Heart left ventricle (tissue), 16 donors: ENCODE results near the gene GANC. TPM values are rescaled to one million over a fixed set of nuclear protein-coding genes. Genes with fewer than 3 reads are reported as not detected.

Source experiments
- ATAC-seq, 4 donors: fragments of 200-7000 bp; cut with Tn5 transposase; one replicate each; pipeline ENCODE4 v1.9.1; 2020 to 2022; ENCODE audit warnings: moderate library complexity in 4 of 4, mild to moderate bottlenecking in 3 of 4, moderate number of reproducible peaks in 1 of 4
- DNase-seq, 5 donors: peaks; one replicate each; pipeline ENCODE4 v3.0.0-alpha.2; 2020
- H3K27ac ChIP-seq, 12 donors: fragments of 200-600 bp; sonication (generic) in 4 of 12; one replicate each; pipeline versions ENCODE4 v1.5.0 to v1.8.0; 2016 to 2022; ENCODE audit warnings: mild to moderate bottlenecking in 2 of 12
- H3K27me3 ChIP-seq, 9 donors: fragments of 200-600 bp; sonication (generic) in 2 of 9; one replicate each; pipeline versions ENCODE4 v1.5.1 to v1.8.0; 2016 to 2022; ENCODE audit warnings: mild to moderate bottlenecking in 3 of 9
- H3K36me3 ChIP-seq, 9 donors: fragments of 200-600 bp; sonication (generic) in 2 of 9; one replicate each; pipeline versions ENCODE4 v1.5.0 to v1.8.0; 2018 to 2022; ENCODE audit warnings: mild to moderate bottlenecking in 2 of 9
- H3K4me1 ChIP-seq, 12 donors: fragments of 200-600 bp; sonication (generic) in 4 of 12; one replicate each; pipeline versions ENCODE4 v1.5.0 to v1.8.0; 2016 to 2022; ENCODE audit warnings: mild to moderate bottlenecking in 3 of 12
- H3K4me3 ChIP-seq, 12 donors: fragments of 200-600 bp; sonication (generic) in 4 of 12; one replicate each; pipeline versions ENCODE4 v1.5.0 to v1.8.0; 2017 to 2022; ENCODE audit warnings: mild to moderate bottlenecking in 9 of 12, moderate library complexity in 4 of 12
- H3K9me3 ChIP-seq, 12 donors: fragments of 200-600 bp; sonication (generic) in 4 of 12; one replicate each; pipeline versions ENCODE4 v1.5.0 to v1.8.0; 2016 to 2022; ENCODE audit warnings: mild to moderate bottlenecking in 1 of 12
- CTCF ChIP-seq, 12 donors: fragments of 200-600 bp; sonication (generic) in 4 of 12; IDR thresholded peaks; one replicate each; pipeline versions ENCODE4 v1.5.0 to v1.8.0; 2018 to 2022; ENCODE audit warnings: antibody characterized with exemption in 12 of 12, mild to moderate bottlenecking in 5 of 12
- POLR2A ChIP-seq, 2 donors: fragments of 450-650 bp; IDR thresholded peaks; one replicate each; pipeline ENCODE4 v1.6.1; 2017; ENCODE audit warnings: antibody characterized with exemption in 2 of 2, mild to moderate bottlenecking in 2 of 2, moderate library complexity in 2 of 2
- WGBS, 4 donors: extraction: QIAGEN DNeasy Blood & Tissue Kit in 2 of 4; methylation state at CpG; one replicate each; pipeline versions ENCODE4 v1.1.5 to v1.1.7; 2013 to 2018; 5-methylcytosine and 5-hydroxymethylcytosine counted together
- intact Hi-C, 10 donors: fragments of 100-400 bp; cut with DNase I; formaldehyde crosslinking; loops; one replicate each; pipeline versions ENCODE4 v1.11.1 to v1.14.2; 2022
- polyA plus RNA-seq, 2 donors: library from polyadenylated mRNA; stranded (reverse); fragments of 200-250 nt; gene quantifications; one replicate each; pipeline ENCODE4 v1.2.3, GENCODE V29; 2013
- total RNA-seq, 9 donors: library from RNA; depleted of rRNA in 2 of 9; stranded (reverse); fragments of >200 nt in 2 of 9; fragmentation: NEBNext Ultra II Directional in 3 of 9; extraction: Animal tissue kit (Norgen Biotek cat#: 25700) in 3 of 9; gene quantifications; one replicate each; pipeline versions ENCODE4 v1.1.0 to v1.2.4, GENCODE V29; 2016 to 2023
- donor health status: ischemic (EF 13 %, LVEDD 7.1; RV severe dilation, severe dysfunction).
- donor health status: healthy with polysubstance abuse.
- donor health status: DM: no; HTN: yes; CAD: no.
- donor health status: DM: no; HTN: no; CAD: no.
- donor health status: ischemic (EF 25% LVEDD 6.9; RV normal size, moderate dysfunction).
- donor health status: ischemic (EF 25% LVEDD 5.7; RV mildly dilated, moderate dysfunction).
- donor health status: healthy.
- donor health status: DM: yes; HTN: yes; CAD: no.
- donor health status: ischemic (EF 35%, LVEDD 5.7; RV mildly dilated, moderate dysfunction).
- donor health status: nonischemic (EF 11% LVEDD 7.7; RV severe dilation, severe dysfunction).
- donor health status: DM: yes; HTN: yes; CAD: no.
- donor health status: PGD.
- donor health status: ischemic (EF 29% LVEDD 5.4; RV normal size, mild dysfunction).
- donor health status: nonischemic (EF 23%, LVEDD 6.1; RV moderate dilation, normal function).

The GANC gene
- total and polyA plus RNA-seq, 11 donors, result 6.8 to 30.2 (median 17.0) TPM

- TF ChIP-seq CTCF (IDR thresholded peaks at IDR 0.05), result no peak
- no peak for TF ChIP-seq POLR2A (IDR thresholded peaks at IDR 0.05)
- Histone ChIP-seq H3K36me3 (peaks cover 0 to 46% (median 13%) of the 10 kb centered on the region in 9 donors), H3K27me3 (no peaks in the 10 kb centered on the region), H3K9me3 (no peaks in the 10 kb centered on the region), H3K4me1 (peaks cover 0 to 8% (median 0%) of the 10 kb centered on the region in 12 donors), H3K27ac (no peak overlapping the region), H3K4me3 (no peak overlapping the region)
- DNase-seq, result no peak
- WGBS, 4 donors, result 72 to 95% (median 85%) methylated on average over 12 of the region's 12 CpGs
- intact Hi-C loops, result no loop called here
- ATAC-seq, result peak in 1 of 4 donors; percentile 17
Observed at GRCh38 chr15:42404461-42405235, 131.6 kb downstream of the GANC start.

GRCh38 chr15:42405863-42406482 lies 133.0 kb downstream of the GANC start:
- TF ChIP-seq POLR2A (IDR thresholded peaks at IDR 0.05) (no peak), CTCF (IDR thresholded peaks at IDR 0.05) (no peak)
- H3K4me1 ChIP-seq, result peaks cover 0 to 8% (median 0%) of the 10 kb centered on the region in 12 donors
- WGBS, 4 donors, result 55 to 78% (median 70%) methylated on average over 6 of the region's 6 CpGs
- no peak for DNase-seq
- no peak overlapping the region for H3K27ac ChIP-seq
- intact Hi-C loops, result no loop called here
- no peaks in the 10 kb centered on the region for H3K27me3 ChIP-seq
- no peaks in the 10 kb centered on the region for H3K9me3 ChIP-seq
- no peak overlapping the region for H3K4me3 ChIP-seq
- H3K36me3 ChIP-seq, result peaks cover 0 to 47% (median 20%) of the 10 kb centered on the region in 9 donors
- no peak for ATAC-seq

Other genes with a start within 250 kb of the GANC start
- not detected for gene PLA2G4D, start 178.6 kb upstream of the GANC start, total RNA-seq
- not detected for gene PLA2G4D, start 178.6 kb upstream of the GANC start, polyA plus RNA-seq
- gene PLA2G4F, start 116.6 kb upstream of the GANC start, total RNA-seq, result 1 to 10 TPM in 6 of 9 donors, under 1 TPM in 3; 0.09 to 9.0 (median 1.4) TPM
- gene PLA2G4F, start 116.6 kb upstream of the GANC start, polyA plus RNA-seq, result 1 to 10 TPM in 1 of 2 donors, under 1 TPM in 1; 0.10 to 3.2 TPM
- gene VPS39, start 64.9 kb upstream of the GANC start, total RNA-seq, result 10 to 100 TPM; 37.1 to 59.9 (median 48.2) TPM
- 10 to 100 TPM; 33.8 to 33.9 TPM for gene VPS39, start 64.9 kb upstream of the GANC start, polyA plus RNA-seq
- 10 to 100 TPM; 17.2 to 30.8 (median 19.9) TPM for gene TMEM87A, start 232 bp downstream of the GANC start, total RNA-seq
- gene TMEM87A, start 232 bp downstream of the GANC start, polyA plus RNA-seq, result 10 to 100 TPM in 1 of 2 donors, 1 to 10 TPM in 1; 9.3 to 23.0 TPM
- 10 to 100 TPM in 1 of 9 donors, 1 to 10 TPM in 8; 1.3 to 12.2 (median 7.3) TPM for gene CAPN3, start 86.3 kb downstream of the GANC start, total RNA-seq
- gene CAPN3, start 86.3 kb downstream of the GANC start, polyA plus RNA-seq, result 1 to 10 TPM; 2.0 to 9.9 TPM
- 100 to 1,000 TPM; 335 to 999 (median 717) TPM for gene ZNF106, start 217.9 kb downstream of the GANC start, total RNA-seq
- 100 to 1,000 TPM; 135 to 196 TPM for gene ZNF106, start 217.9 kb downstream of the GANC start, polyA plus RNA-seq
- gene SNAP23, start 222.4 kb downstream of the GANC start, total RNA-seq, result 10 to 100 TPM; 29.9 to 74.8 (median 43.3) TPM
- 10 to 100 TPM; 28.6 to 37.6 TPM for gene SNAP23, start 222.4 kb downstream of the GANC start, polyA plus RNA-seq